Endothelial cell of umbilical vein (primary cell): ENCODE results near the gene TSPO. TPM values are rescaled to one million over a fixed set of nuclear protein-coding genes. Genes with fewer than 3 reads are reported as not detected.

ENCODE experiments used
- BruUV-seq: library from RNA; stranded (reverse); fragments of 400-500 nt; replicated peaks from 2 replicates; lab custom pipeline; 2021; lab: Mats Ljungman, UMichigan
- CTCF ChIA-PET: fragments of 300-600, 350-600 bp; sonication (Branson Sonifier 250); formaldehyde crosslinking; loops from one replicate; lab custom pipeline; 2021; ENCODE audit warnings: antibody characterized with exemption, inconsistent platforms; lab: Charles Lee
- POLR2A ChIA-PET: fragments of 300-600, 350-600 bp; sonication (Branson Sonifier 250); formaldehyde crosslinking; loops from one replicate; lab custom pipeline; 2021; ENCODE audit warnings: antibody characterized with exemption, inconsistent platforms; lab: Charles Lee
- DNase-seq: peaks from one replicate; pipeline ENCODE4 v3.0.0-alpha.2; 2011; ENCODE audit warnings: low read depth, low spot score
- FAIRE-seq: peaks from 2 replicates; lab custom pipeline; 2011; peaks lifted over from hg19 to GRCh38; lab: Jason Lieb, UNC
- H2AFZ ChIP-seq: 2 replicates; pipeline ENCODE4 v1.6.0; 2012; ENCODE audit warnings: low read depth, low read length, control low read depth, inconsistent platforms
- H3K27ac ChIP-seq: 2 replicates; pipeline ENCODE4 v1.5.1; 2011; ENCODE audit warnings: low read depth, mild to moderate bottlenecking, control low read depth, low read length, moderate library complexity; ENCODE audit not compliant: insufficient read depth
- H3K27me3 ChIP-seq, 2 experiments: 2 replicates each; pipeline versions ENCODE4 v1.6.0 to v1.6.1; 2011; ENCODE audit warnings: low read length in 2 of 2, mixed read lengths in 1 of 2; ENCODE audit not compliant: control insufficient read depth in 2 of 2, insufficient read depth in 2 of 2
- H3K36me3 ChIP-seq, 2 experiments: 2 replicates in 1 of 2; 3 replicates in 1 of 2; pipeline ENCODE4 v1.5.1; 2011; ENCODE audit warnings: low read length in 2 of 2, mild to moderate bottlenecking in 1 of 2, moderate library complexity in 1 of 2; ENCODE audit not compliant: control insufficient read depth in 2 of 2, insufficient read depth in 2 of 2; ENCODE audit errors: extremely low read depth in 1 of 2
- H3K4me1 ChIP-seq: 3 replicates; pipeline ENCODE4 v1.5.1; 2011; ENCODE audit warnings: mild to moderate bottlenecking, low read length; ENCODE audit not compliant: control insufficient read depth, insufficient read depth; ENCODE audit errors: extremely low read depth
- H3K4me2 ChIP-seq: 2 replicates; pipeline ENCODE4 v1.6.1; 2011; ENCODE audit warnings: low read length, control low read depth, mixed read lengths; ENCODE audit not compliant: insufficient read depth
- H3K4me3 ChIP-seq, 3 experiments: fragments of 200-600 bp in 1 of 3; sonication (generic), shearing (Covaris generic) in 1 of 3; replicated peaks in 1 of 3; 2 replicates each; pipeline ENCODE4 v1.5.1; 2011 to 2016; ENCODE audit warnings: control low read depth in 3 of 3, low read length in 3 of 3, mild to moderate bottlenecking in 2 of 3, inconsistent platforms in 1 of 3, low read depth in 1 of 3, moderate library complexity in 1 of 3; ENCODE audit not compliant: insufficient read depth in 1 of 3
- H3K79me2 ChIP-seq: 2 replicates; pipeline ENCODE4 v1.6.0; 2012; ENCODE audit warnings: low read length, inconsistent platforms; ENCODE audit not compliant: control insufficient read depth, insufficient read depth
- H3K9ac ChIP-seq: replicated peaks from 2 replicates; pipeline ENCODE3; 2011; ENCODE audit warnings: low read length, control low read depth; ENCODE audit not compliant: insufficient read depth; ENCODE audit errors: extremely low read depth
- H3K9me1 ChIP-seq: replicated peaks from 3 replicates; pipeline ENCODE4 v1.6.0; 2011; ENCODE audit warnings: mild to moderate bottlenecking, low read length; ENCODE audit not compliant: control insufficient read depth, insufficient read depth; ENCODE audit errors: extremely low read depth
- H3K9me3 ChIP-seq: replicated peaks from 2 replicates; pipeline ENCODE4 v1.5.1; 2012; ENCODE audit warnings: low read length, inconsistent platforms; ENCODE audit not compliant: control insufficient read depth, insufficient read depth
- H4K20me1 ChIP-seq: replicated peaks from 2 replicates; pipeline ENCODE3; 2011; ENCODE audit warnings: mild to moderate bottlenecking, low read length; ENCODE audit not compliant: control insufficient read depth, insufficient read depth; ENCODE audit errors: extremely low read depth
- EZH2 ChIP-seq: IDR thresholded peaks from 2 replicates; pipeline ENCODE4 v1.6.1; 2012; ENCODE audit warnings: borderline replicate concordance, low read depth, mild to moderate bottlenecking, moderate library complexity, low read length, inconsistent platforms; ENCODE audit not compliant: severe bottlenecking
- FOS ChIP-seq: IDR thresholded peaks from 2 replicates; pipeline ENCODE4 v1.6.1; 2011; ENCODE audit warnings: mild to moderate bottlenecking, low read length, moderate library complexity, borderline replicate concordance; ENCODE audit not compliant: insufficient read depth
- GATA2 ChIP-seq: IDR thresholded peaks from 2 replicates; pipeline ENCODE4 v1.7.0; 2011; ENCODE audit warnings: low read depth, mild to moderate bottlenecking, moderate library complexity, mixed read lengths, low read length; ENCODE audit not compliant: insufficient read length, insufficient read depth
- JUN ChIP-seq: IDR thresholded peaks from 2 replicates; pipeline ENCODE4 v1.6.1; 2011; ENCODE audit warnings: borderline replicate concordance, low read depth; ENCODE audit not compliant: insufficient read length, insufficient read depth
- MYC ChIP-seq: IDR thresholded peaks from one replicate; pipeline ENCODE4 v1.6.1; 2011; ENCODE audit warnings: mild to moderate bottlenecking, low read depth, low read length
- POLR2A ChIP-seq: IDR thresholded peaks from 2 replicates; pipeline ENCODE4 v1.6.1; 2012; ENCODE audit warnings: low read depth, mild to moderate bottlenecking, control low read depth, low read length
- POLR2AphosphoS5 ChIP-seq: IDR thresholded peaks from 2 replicates; pipeline ENCODE4 v1.6.1; 2012; ENCODE audit warnings: low read depth, mild to moderate bottlenecking, control low read depth, low read length, moderate library complexity; ENCODE audit not compliant: insufficient read depth
- dilution Hi-C: fragments of 300-500 bp; cut with MboI; formaldehyde crosslinking; loops from one replicate; pipeline ENCODE4 v1.15.0; 2019; ENCODE audit warnings: low sequenced_read_pairs; ENCODE audit not compliant: extremely low pct_ligation_motif_present
- intact Hi-C: fragments of 100-400 bp; cut with micrococcal nuclease; formaldehyde crosslinking; loops from one replicate; pipeline ENCODE4 v1.10.0; 2022
- polyA plus RNA-seq, 4 experiments: library from polyadenylated mRNA; depleted of rRNA in 3 of 4; stranded (reverse) in 3 of 4; unstranded in 1 of 4; fragments of >200 nt; gene quantifications; 2 replicates each; pipeline versions ENCODE4 v1.2.1 to v1.2.3, GENCODE V29; 2011 to 2012; ENCODE audit warnings: missing spikeins in 1 of 4
- total RNA-seq: library from RNA; stranded (reverse); gene quantifications from 2 replicates; pipeline ENCODE4 v1.2.3, GENCODE V29; 2021
- TF ChIP-seq, protein P1 (sequence below), 2 donors: IDR thresholded peaks; 1 replicate in 1 of 2; 2 replicates in 1 of 2; pipeline ENCODE4 v1.5.1; 2011; ENCODE audit warnings: low read length in 2 of 2, mild to moderate bottlenecking in 2 of 2, moderate library complexity in 2 of 2, control low read depth in 1 of 2, inconsistent platforms in 1 of 2, low read depth in 1 of 2; ENCODE audit not compliant: insufficient read depth in 1 of 2; ENCODE audit errors: extremely low read depth in 1 of 2
- TF ChIP-seq, protein P2 (sequence below): IDR thresholded peaks from 2 replicates; pipeline ENCODE4 v1.6.1; 2011; ENCODE audit not compliant: insufficient read depth, insufficient read length

TSPO gene
- total and polyA plus RNA-seq, 2 donors (not counting 3 experiments of a cell fraction or from before 2014, with no cell fraction given): 328 to 720 TPM

DNA sequence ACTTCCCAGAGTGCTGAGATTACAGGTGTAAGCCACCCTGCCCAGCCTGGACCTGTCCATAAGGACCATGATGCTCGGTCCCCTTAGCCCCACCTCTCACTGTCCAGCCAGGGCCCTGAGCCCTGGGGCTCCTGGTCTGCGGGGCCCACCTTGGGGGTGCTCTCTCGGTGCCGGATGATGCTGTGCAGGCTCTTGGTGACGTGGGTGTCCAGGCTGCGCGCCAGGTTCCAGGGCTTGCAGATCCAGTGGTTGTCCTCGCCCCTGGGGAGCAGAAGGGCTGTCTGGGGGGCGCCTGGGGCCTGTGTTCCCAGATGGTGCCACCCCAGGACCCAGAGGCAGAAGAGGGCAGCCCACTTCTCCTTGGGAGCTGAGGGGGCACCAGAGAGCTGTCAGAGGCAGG, 22.2 kb downstream of the TSPO start:
- DNase-seq: no peak
- Histone ChIP-seq H3K9ac (no peak overlapping the region), H3K36me3 (peaks cover 11 to 17% of the 10 kb centered on the region in 2 experiments), H3K4me3 (no peak overlapping the region), H3K27me3 (no peaks in the 10 kb centered on the region), H3K79me2 (no peaks in the 10 kb centered on the region), H4K20me1 (no peaks in the 10 kb centered on the region), H3K9me3 (no peaks in the 10 kb centered on the region), H3K27ac (no peak overlapping the region), H3K4me2 (no peak overlapping the region), H3K9me1 (no peaks in the 10 kb centered on the region), H3K4me1 (peaks cover 2% of the 10 kb centered on the region), H2AFZ (no peak overlapping the region)
- dilution Hi-C loops: no loop called here
- TF ChIP-seq MYC (no peak), POLR2AphosphoS5 (no peak), FOS (no peak), GATA2 (no peak), JUN (no peak), POLR2A (no peak), EZH2 (no peak)
- TF ChIP-seq, protein P1, sequence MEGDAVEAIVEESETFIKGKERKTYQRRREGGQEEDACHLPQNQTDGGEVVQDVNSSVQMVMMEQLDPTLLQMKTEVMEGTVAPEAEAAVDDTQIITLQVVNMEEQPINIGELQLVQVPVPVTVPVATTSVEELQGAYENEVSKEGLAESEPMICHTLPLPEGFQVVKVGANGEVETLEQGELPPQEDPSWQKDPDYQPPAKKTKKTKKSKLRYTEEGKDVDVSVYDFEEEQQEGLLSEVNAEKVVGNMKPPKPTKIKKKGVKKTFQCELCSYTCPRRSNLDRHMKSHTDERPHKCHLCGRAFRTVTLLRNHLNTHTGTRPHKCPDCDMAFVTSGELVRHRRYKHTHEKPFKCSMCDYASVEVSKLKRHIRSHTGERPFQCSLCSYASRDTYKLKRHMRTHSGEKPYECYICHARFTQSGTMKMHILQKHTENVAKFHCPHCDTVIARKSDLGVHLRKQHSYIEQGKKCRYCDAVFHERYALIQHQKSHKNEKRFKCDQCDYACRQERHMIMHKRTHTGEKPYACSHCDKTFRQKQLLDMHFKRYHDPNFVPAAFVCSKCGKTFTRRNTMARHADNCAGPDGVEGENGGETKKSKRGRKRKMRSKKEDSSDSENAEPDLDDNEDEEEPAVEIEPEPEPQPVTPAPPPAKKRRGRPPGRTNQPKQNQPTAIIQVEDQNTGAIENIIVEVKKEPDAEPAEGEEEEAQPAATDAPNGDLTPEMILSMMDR (IDR thresholded peaks at IDR 0.05; ENCODE audit: extremely low read depth in 1 of 2, insufficient read depth in 1 of 2, low read depth in 1 of 2, low read length in 2 of 2): no peak
- TF ChIP-seq, protein P2, sequence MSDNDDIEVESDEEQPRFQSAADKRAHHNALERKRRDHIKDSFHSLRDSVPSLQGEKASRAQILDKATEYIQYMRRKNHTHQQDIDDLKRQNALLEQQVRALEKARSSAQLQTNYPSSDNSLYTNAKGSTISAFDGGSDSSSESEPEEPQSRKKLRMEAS: no peak
- intact Hi-C loops: no loop called here
- ChIA-PET CTCF (interaction anchor here (0.6 kb wide), 1 partner anchor 21 kb away, joined by 4 read pairs; no protein-coding TSS in a partner anchor), POLR2A (no interaction called here)
- BruUV-seq: no TSS peak
- no peak for FAIRE-seq
